ENCODE measurements around the gene CDK19.

DNA sequence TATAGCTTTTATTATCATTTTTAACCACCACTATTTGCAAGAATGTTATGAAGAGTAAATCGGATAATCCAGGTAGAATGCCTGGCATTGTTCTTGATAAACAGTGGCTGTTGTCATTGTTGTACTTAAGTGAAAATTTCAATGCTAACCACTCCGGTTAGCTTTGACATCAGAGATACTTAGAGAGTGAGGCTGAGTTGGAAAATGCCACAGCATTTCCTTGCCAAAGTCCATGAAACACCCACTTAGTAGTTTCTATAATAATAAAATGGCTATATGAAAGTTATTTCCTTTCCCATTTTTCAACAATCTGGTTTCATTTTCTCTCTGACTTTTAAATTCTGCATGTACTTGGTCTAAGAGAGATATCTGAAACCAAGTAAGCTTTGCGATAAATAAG lies 132.0 kb downstream of the CDK19 start:
- TF ChIP-seq, protein P1, sequence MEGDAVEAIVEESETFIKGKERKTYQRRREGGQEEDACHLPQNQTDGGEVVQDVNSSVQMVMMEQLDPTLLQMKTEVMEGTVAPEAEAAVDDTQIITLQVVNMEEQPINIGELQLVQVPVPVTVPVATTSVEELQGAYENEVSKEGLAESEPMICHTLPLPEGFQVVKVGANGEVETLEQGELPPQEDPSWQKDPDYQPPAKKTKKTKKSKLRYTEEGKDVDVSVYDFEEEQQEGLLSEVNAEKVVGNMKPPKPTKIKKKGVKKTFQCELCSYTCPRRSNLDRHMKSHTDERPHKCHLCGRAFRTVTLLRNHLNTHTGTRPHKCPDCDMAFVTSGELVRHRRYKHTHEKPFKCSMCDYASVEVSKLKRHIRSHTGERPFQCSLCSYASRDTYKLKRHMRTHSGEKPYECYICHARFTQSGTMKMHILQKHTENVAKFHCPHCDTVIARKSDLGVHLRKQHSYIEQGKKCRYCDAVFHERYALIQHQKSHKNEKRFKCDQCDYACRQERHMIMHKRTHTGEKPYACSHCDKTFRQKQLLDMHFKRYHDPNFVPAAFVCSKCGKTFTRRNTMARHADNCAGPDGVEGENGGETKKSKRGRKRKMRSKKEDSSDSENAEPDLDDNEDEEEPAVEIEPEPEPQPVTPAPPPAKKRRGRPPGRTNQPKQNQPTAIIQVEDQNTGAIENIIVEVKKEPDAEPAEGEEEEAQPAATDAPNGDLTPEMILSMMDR (IDR thresholded peaks at IDR 0.05), result no peak
- TF ChIP-seq, protein P2, sequence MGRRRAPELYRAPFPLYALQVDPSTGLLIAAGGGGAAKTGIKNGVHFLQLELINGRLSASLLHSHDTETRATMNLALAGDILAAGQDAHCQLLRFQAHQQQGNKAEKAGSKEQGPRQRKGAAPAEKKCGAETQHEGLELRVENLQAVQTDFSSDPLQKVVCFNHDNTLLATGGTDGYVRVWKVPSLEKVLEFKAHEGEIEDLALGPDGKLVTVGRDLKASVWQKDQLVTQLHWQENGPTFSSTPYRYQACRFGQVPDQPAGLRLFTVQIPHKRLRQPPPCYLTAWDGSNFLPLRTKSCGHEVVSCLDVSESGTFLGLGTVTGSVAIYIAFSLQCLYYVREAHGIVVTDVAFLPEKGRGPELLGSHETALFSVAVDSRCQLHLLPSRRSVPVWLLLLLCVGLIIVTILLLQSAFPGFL (CRISPR knock-in tag; IDR thresholded peaks at IDR 0.05; ENCODE audit: borderline replicate concordance), result no peak
- TF ChIP-seq NFE2L1 (CRISPR knock-in tag; IDR thresholded peaks at IDR 0.05) (no peak), SP1 (CRISPR knock-in tag; conservative IDR thresholded peaks at IDR 0.05) (no peak), NR2C2 (CRISPR knock-in tag; IDR thresholded peaks at IDR 0.05) (no peak), FOXP1 (CRISPR knock-in tag; IDR thresholded peaks at IDR 0.05; ENCODE audit: borderline replicate concordance) (no peak)

All from WTC11 (cell line).